Gastroesophageal sphincter (tissue), 4 donors: ENCODE data around the gene RNF181. TPM values are rescaled to one million over a fixed set of nuclear protein-coding genes. Genes with fewer than 3 reads are reported as not detected.
"Not testable (repeated sequence)": the region's sequence is repeated elsewhere in the genome, so short reads cannot be mapped to it uniquely, and the experiment has no call there.

Experiments used
- ATAC-seq: fragments of 150-250 bp; one replicate; pipeline ENCODE4 v1.9.1; 2016; ENCODE audit warnings: mild to moderate bottlenecking, moderate library complexity
- H3K27ac ChIP-seq, 4 donors: fragments of 200-600 bp; sonication (generic) in 3 of 4; 1 replicate in 3 of 4; 2 replicates in 1 of 4; pipeline ENCODE4 v1.5.1; 2016 to 2019
- H3K27me3 ChIP-seq: fragments of 200-600 bp; sonication (generic); one replicate; pipeline ENCODE4 v1.5.1; 2019
- H3K36me3 ChIP-seq, 2 donors: fragments of 200-600 bp; sonication (generic); one replicate each; pipeline ENCODE4 v1.5.1; 2019; ENCODE audit warnings: control low read depth in 1 of 2
- H3K4me1 ChIP-seq, 3 donors: fragments of 200-600 bp; sonication (generic); 1 replicate in 2 of 3; 2 replicates in 1 of 3; pipeline ENCODE4 v1.5.1; 2016 to 2019; ENCODE audit warnings: control low read depth in 2 of 3
- H3K4me3 ChIP-seq, 2 donors: fragments of 200-600 bp; sonication (generic); one replicate each; pipeline ENCODE4 v1.5.1; 2019; ENCODE audit warnings: mild to moderate bottlenecking in 1 of 2, moderate library complexity in 1 of 2
- H3K9me3 ChIP-seq, 3 donors: fragments of 200-600 bp; sonication (generic); one replicate each; pipeline ENCODE4 v1.5.1; 2017 to 2019; ENCODE audit warnings: control low read depth in 2 of 3
- CTCF ChIP-seq, 4 experiments: fragments of 200-600 bp in 2 of 4; fragments of 450-650 bp in 2 of 4; sonication (generic) in 1 of 4; IDR thresholded peaks; one replicate each; pipeline ENCODE4 v1.5.1; 2017 to 2019; ENCODE audit warnings: antibody characterized with exemption in 4 of 4, mild to moderate bottlenecking in 2 of 4, moderate library complexity in 2 of 4
- EP300 ChIP-seq: sonication (generic); formaldehyde crosslinking; IDR thresholded peaks from one replicate; pipeline ENCODE4 v1.6.1; 2017; ENCODE audit warnings: antibody characterized with exemption, mild to moderate bottlenecking
- POLR2A ChIP-seq, 2 donors: fragments of 450-650 bp; IDR thresholded peaks; one replicate each; pipeline ENCODE4 v1.6.1; 2017; ENCODE audit warnings: antibody characterized with exemption in 2 of 2, mild to moderate bottlenecking in 2 of 2, moderate library complexity in 1 of 2
- POLR2AphosphoS5 ChIP-seq: sonication (generic); formaldehyde crosslinking; IDR thresholded peaks from one replicate; pipeline ENCODE4 v1.6.1; 2017; ENCODE audit warnings: antibody characterized with exemption
- WGBS, 2 donors: methylation state at CpG; one replicate each; pipeline ENCODE4 v1.1.5; 2018; ENCODE audit warnings: low coverage in 1 of 2; 5-methylcytosine and 5-hydroxymethylcytosine counted together
- total RNA-seq, 4 donors: library from RNA; depleted of rRNA; stranded (reverse); fragments of >200 nt; gene quantifications; one replicate each; pipeline ENCODE4 v1.1.0, GENCODE V29; 2016

Gene RNF181
- total RNA-seq, 4 donors from 2014 or later = 113 to 174 (median 148) TPM

- 100% methylated on average over 1 of the region's 1 CpG for WGBS, 2 donors
- H3K27ac ChIP-seq = no peak overlapping the region
- ATAC-seq = no peak
- H3K4me1 ChIP-seq = peaks cover 0 to 30% (median 10%) of the 10 kb centered on the region in 3 donors
- no peaks in the 10 kb centered on the region for H3K9me3 ChIP-seq
- H3K27me3 ChIP-seq = no peaks in the 10 kb centered on the region
- H3K36me3 ChIP-seq = peaks cover 0 to 59% of the 10 kb centered on the region in 2 donors
- no peak overlapping the region for H3K4me3 ChIP-seq
- TF ChIP-seq CTCF (IDR thresholded peaks at IDR 0.05) (no peak), EP300 (no peak), POLR2AphosphoS5 (no peak), POLR2A (IDR thresholded peaks at IDR 0.05) (no peak)
Observed at GRCh38 chr2:85558160-85558559, 37.4 kb upstream of the RNF181 start.

- peak overlapping the region in 2 of 4 donors; percentile 88 to 90 for H3K27ac ChIP-seq
- ATAC-seq, H3K27me3 ChIP-seq, H3K9me3 ChIP-seq: not testable (repeated sequence)
- H3K4me1 ChIP-seq = peaks cover 0 to 30% (median 10%) of the 10 kb centered on the region in 3 donors
- WGBS, 2 donors = 78 to 85% methylated on average over 8 to 9 of the region's 12 CpGs
- H3K36me3 ChIP-seq = peaks cover 0 to 36% of the 10 kb centered on the region in 2 donors
- H3K4me3 ChIP-seq = peak overlapping the region; percentile 77 to 82
Observed at GRCh38 chr2:85560403-85560726, 35.2 kb upstream of the RNF181 start.

GRCh38 chr2:85560812-85561279 lies 34.7 kb upstream of the RNF181 start:
- H3K36me3 ChIP-seq = peaks cover 0 to 32% of the 10 kb centered on the region in 2 donors
- WGBS, 2 donors = 0 to 5% methylated on average over 2 to 5 of the region's 14 CpGs
- H3K27me3 ChIP-seq = no peaks in the 10 kb centered on the region
- H3K4me1 ChIP-seq = peaks cover 0 to 30% (median 10%) of the 10 kb centered on the region in 3 donors
- no peak for ATAC-seq
- H3K27ac ChIP-seq = peak overlapping the region; percentile 70 to 90 (median 88)
- no peak for TF ChIP-seq CTCF (IDR thresholded peaks at IDR 0.05)
- TF ChIP-seq POLR2AphosphoS5 = no peak
- TF ChIP-seq EP300 = no peak
- TF ChIP-seq POLR2A (IDR thresholded peaks at IDR 0.05) = no peak
- no peaks in the 10 kb centered on the region for H3K9me3 ChIP-seq
- peak overlapping the region; percentile 77 to 82 for H3K4me3 ChIP-seq

- Histone ChIP-seq H3K36me3 (peaks cover 0 to 27% of the 10 kb centered on the region in 2 donors), H3K27ac (peak within 1 kb of the TSS; percentile 70 to 90 (median 88)), H3K27me3 (no peaks in the 10 kb centered on the region), H3K4me3 (peak within 1 kb of the TSS; percentile 77 to 82), H3K9me3 (no peaks in the 10 kb centered on the region), H3K4me1 (peaks cover 0 to 30% (median 10%) of the 10 kb centered on the region in 3 donors)
- 15 to 23% methylated on average over 11 to 13 of the region's 64 CpGs for WGBS, 2 donors
- no peak for TF ChIP-seq EP300
- TF ChIP-seq CTCF (IDR thresholded peaks at IDR 0.05) = peak in 3 of 4 experiments; percentile 46 to 74 (median 59)
- TF ChIP-seq POLR2A (IDR thresholded peaks at IDR 0.05) = peak; percentile 70 to 72
- peak; percentile 74 for TF ChIP-seq POLR2AphosphoS5
- ATAC-seq = peak; percentile 96
Observed at GRCh38 chr2:85561280-85562212, 34.0 kb upstream of the RNF181 start, which contains the start of gene GGCX. Gene GGCX (minus strand): TSS chr2:85561493. CDS start chr2:85561428, 65 bp downstream.

- no peak overlapping the region for H3K4me3 ChIP-seq
- 67 to 83% methylated on average over 1 to 4 of the region's 5 CpGs for WGBS, 2 donors
- H3K36me3 ChIP-seq = peaks cover 0 to under 1% of the 10 kb centered on the region in 2 donors
- no peaks in the 10 kb centered on the region for H3K27me3 ChIP-seq
- TF ChIP-seq EP300 = no peak
- no peak for TF ChIP-seq POLR2AphosphoS5
- no peak for TF ChIP-seq POLR2A (IDR thresholded peaks at IDR 0.05)
- TF ChIP-seq CTCF (IDR thresholded peaks at IDR 0.05) = no peak
- no peak for ATAC-seq
- H3K27ac ChIP-seq = no peak overlapping the region
- H3K9me3 ChIP-seq = no peaks in the 10 kb centered on the region
- peaks cover 0 to 25% (median 10%) of the 10 kb centered on the region in 3 donors for H3K4me1 ChIP-seq
Observed at GRCh38 chr2:85564144-85564563, 31.4 kb upstream of the RNF181 start.
